ENCODE measurements around the gene FGF14. TPM values are rescaled to one million over a fixed set of nuclear protein-coding genes. Genes with fewer than 3 reads are reported as not detected.

The FGF14 gene
- polyA plus RNA-seq, 1 donor (not counting 4 experiments of a cell fraction or from before 2014, with no cell fraction given), result 0.09 TPM

GRCh38 chr13:101876951-101877350, 524.9 kb downstream of the FGF14 start:
- Histone ChIP-seq H3K9me3 (ENCODE audit: control insufficient read depth, low read depth, low read length) (no peaks in the 10 kb centered on the region), H3K79me2 (ENCODE audit: control insufficient read depth, insufficient read depth, low read length) (no peaks in the 10 kb centered on the region), H3K36me3 (ENCODE audit: control insufficient read depth in 2 of 2, extremely low read depth in 1 of 2, insufficient read depth in 2 of 2, low read length in 2 of 2) (no peaks in the 10 kb centered on the region), H3K9me1 (ENCODE audit: control insufficient read depth, extremely low read depth, insufficient read depth, low read length) (no peaks in the 10 kb centered on the region), H3K27ac (ENCODE audit: control insufficient read depth, insufficient read depth, low read length) (no peak overlapping the region), H3K4me2 (ENCODE audit: control insufficient read depth, extremely low read depth, insufficient read depth, low read depth, low read length) (no peak overlapping the region), H3K4me3 (ENCODE audit: control insufficient read depth in 2 of 3, extremely low read depth in 1 of 3, insufficient read depth in 2 of 3, low read depth in 1 of 3, low read length in 3 of 3) (no peak overlapping the region), H2AFZ (ENCODE audit: control insufficient read depth, low read length) (no peak overlapping the region), H3K4me1 (ENCODE audit: control insufficient read depth, extremely low read depth, insufficient read depth, low read length) (no peaks in the 10 kb centered on the region), H3K9ac (ENCODE audit: control insufficient read depth, extremely low read depth, insufficient read depth, low read length) (no peak overlapping the region), H3K27me3 (ENCODE audit: control insufficient read depth, extremely low read depth, insufficient read depth, low read length) (no peaks in the 10 kb centered on the region), H4K20me1 (ENCODE audit: control insufficient read depth, extremely low read depth, insufficient read depth, low read length) (no peaks in the 10 kb centered on the region)
- dilution Hi-C loops (cut with MboI; ENCODE audit: extremely low pct_ligation_motif_present, low sequenced_read_pairs), result no loop called here
- no peak for DNase-seq (ENCODE audit: low read depth, low spot score)
- FAIRE-seq, result no peak
- no peak for TF ChIP-seq EZH2 (IDR thresholded peaks at IDR 0.05; ENCODE audit: low read length)
- no peak for TF ChIP-seq CTCF (optimal IDR thresholded peaks at IDR 0.05 in 1 of 3, IDR thresholded peaks at IDR 0.05 in 1 of 3, conservative IDR thresholded peaks at IDR 0.05 in 1 of 3; ENCODE audit: extremely low read depth in 1 of 3, insufficient read depth in 2 of 3, low read length in 3 of 3)

DNA sequence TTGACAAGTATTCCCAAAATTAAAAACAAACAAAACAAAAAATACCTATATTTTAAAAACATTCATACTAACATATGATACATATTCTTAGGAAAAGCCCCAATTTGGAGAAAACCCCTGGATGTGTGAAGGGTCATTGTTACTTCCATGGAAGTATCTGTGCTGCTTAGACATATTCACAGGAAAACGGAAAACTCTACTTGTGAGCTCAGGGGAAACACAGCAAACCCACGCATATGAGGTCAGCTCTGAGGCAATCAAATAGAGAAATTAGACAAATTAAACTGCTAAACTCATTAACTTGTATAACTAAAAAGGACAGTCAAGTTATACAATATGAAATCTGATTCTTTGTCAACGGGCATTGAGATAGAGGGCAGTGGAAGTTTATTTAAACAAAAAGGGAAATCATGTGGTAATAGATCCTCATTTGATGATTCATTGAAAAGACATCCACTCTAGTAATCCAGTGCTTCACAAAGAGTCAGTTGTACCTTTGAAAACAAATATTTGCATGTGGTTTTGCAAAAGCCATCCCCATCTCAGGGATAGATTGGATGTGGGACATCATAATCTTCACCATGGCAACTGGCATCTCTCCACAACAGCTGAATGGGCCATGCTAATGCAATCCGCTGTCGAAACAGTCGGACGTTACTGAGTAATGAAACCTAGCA, 526.0 kb downstream of the FGF14 start:
- Histone ChIP-seq H3K36me3 (ENCODE audit: control insufficient read depth in 2 of 2, extremely low read depth in 1 of 2, insufficient read depth in 2 of 2, low read length in 2 of 2) (no peaks in the 10 kb centered on the region), H3K79me2 (ENCODE audit: control insufficient read depth, insufficient read depth, low read length) (no peaks in the 10 kb centered on the region), H3K27ac (ENCODE audit: control insufficient read depth, insufficient read depth, low read length) (no peak overlapping the region), H3K4me2 (ENCODE audit: control insufficient read depth, extremely low read depth, insufficient read depth, low read depth, low read length) (no peak overlapping the region), H3K4me3 (ENCODE audit: control insufficient read depth in 2 of 3, extremely low read depth in 1 of 3, insufficient read depth in 2 of 3, low read depth in 1 of 3, low read length in 3 of 3) (no peak overlapping the region), H3K27me3 (ENCODE audit: control insufficient read depth, extremely low read depth, insufficient read depth, low read length) (no peaks in the 10 kb centered on the region), H3K4me1 (ENCODE audit: control insufficient read depth, extremely low read depth, insufficient read depth, low read length) (no peaks in the 10 kb centered on the region), H4K20me1 (ENCODE audit: control insufficient read depth, extremely low read depth, insufficient read depth, low read length) (no peaks in the 10 kb centered on the region), H3K9me1 (ENCODE audit: control insufficient read depth, extremely low read depth, insufficient read depth, low read length) (no peaks in the 10 kb centered on the region), H2AFZ (ENCODE audit: control insufficient read depth, low read length) (no peak overlapping the region), H3K9me3 (ENCODE audit: control insufficient read depth, low read depth, low read length) (no peaks in the 10 kb centered on the region), H3K9ac (ENCODE audit: control insufficient read depth, extremely low read depth, insufficient read depth, low read length) (no peak overlapping the region)
- dilution Hi-C loops (cut with MboI; ENCODE audit: extremely low pct_ligation_motif_present, low sequenced_read_pairs), result no loop called here
- no peak for FAIRE-seq
- DNase-seq (ENCODE audit: low read depth, low spot score), result no peak
- no peak for TF ChIP-seq EZH2 (IDR thresholded peaks at IDR 0.05; ENCODE audit: low read length)
- TF ChIP-seq CTCF (optimal IDR thresholded peaks at IDR 0.05 in 1 of 3, IDR thresholded peaks at IDR 0.05 in 1 of 3, conservative IDR thresholded peaks at IDR 0.05 in 1 of 3; ENCODE audit: extremely low read depth in 1 of 3, insufficient read depth in 2 of 3, low read length in 3 of 3), result no peak

Measured in keratinocyte (primary cell).